CD4-positive, alpha-beta T cell treated with Interleukin-12 subunit alpha and Interleukin-12 subunit beta, for 1 hour (primary cell): ENCODE measurements around the gene CHDH.

Experiments
- DNase-seq: peaks from one replicate; pipeline ENCODE4 v3.0.0-alpha.2; 2020

The CHDH gene

GRCh38 chr3:53806182-53807116, 39.8 kb downstream of the CHDH start:
- DNase-seq: no peak

DNA sequence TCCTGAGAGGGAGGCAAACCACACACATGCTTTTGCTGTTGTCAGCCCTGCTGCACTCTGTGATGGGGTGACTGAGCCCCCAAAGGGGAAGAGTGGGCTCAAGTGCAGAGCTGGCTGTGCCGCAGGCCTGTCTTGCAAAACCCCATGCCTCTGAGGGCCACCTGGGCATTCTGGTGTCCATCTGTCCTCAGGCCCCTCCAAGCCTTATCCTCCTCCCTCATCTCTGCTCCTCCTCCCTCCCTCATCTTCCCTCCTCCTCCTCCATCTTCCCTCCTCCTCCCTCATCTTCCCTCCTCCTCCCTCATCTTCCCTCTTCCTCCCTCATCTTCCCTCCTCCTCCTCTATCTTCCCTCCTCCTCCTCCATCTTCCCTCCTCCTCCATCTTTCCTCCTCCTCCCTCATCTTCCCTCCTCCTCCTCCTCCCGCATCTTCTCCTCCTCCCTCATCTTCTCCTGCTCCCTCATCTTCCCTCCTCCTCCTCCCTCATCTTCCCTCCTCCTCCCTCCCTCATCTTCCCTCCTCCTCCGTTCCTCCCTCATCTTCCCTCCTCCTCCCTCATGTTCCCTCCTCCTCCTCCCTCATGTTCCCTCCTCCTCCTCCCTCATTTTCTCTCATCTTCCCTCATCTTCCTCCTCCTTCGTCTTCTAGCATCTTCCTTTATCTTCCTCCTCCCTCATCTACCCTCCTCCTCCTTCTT, 40.6 kb downstream of the CHDH start:
- DNase-seq: no peak

DNA sequence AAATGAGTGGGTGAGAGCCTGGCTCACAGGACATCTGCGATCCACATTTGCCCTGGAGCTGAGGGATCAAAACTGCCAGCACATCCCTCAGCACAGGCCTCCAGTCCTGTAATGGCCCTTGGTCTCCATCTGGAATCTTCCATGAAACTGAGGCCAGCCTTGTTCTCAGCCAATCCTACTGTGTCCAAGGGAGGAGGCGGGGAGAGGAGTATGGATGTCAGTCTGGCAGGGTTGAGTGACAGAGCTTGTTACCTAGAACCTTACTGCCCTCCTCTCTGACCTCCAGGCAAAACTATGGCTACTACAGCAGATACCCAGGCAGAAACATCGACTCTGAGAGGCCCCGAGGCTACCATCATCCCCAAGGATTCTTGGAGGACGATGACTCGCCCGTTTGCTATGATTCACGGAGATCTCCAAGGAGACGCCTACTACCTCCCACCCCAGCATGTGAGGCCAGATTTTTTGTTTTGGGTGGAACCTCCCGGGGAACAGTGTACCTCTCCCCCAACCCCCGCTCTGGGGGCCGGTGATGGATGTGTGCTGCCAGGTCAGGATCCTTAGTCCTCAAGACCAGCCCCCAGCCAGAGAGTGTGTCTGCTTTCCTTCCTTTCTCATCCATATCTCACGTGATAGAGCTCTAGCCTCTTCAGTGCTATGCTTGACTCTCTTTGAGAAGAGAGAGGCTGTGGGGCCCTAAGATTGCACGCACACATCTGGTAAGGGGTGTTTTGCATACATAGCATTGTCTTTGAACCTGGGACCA, 41.3 kb downstream of the CHDH start:
- no peak for DNase-seq

- DNase-seq: no peak
Observed at GRCh38 chr3:53803816-53804695, 42.2 kb downstream of the CHDH start.

- no peak for DNase-seq
Observed at GRCh38 chr3:53803124-53803815, 42.9 kb downstream of the CHDH start.

- no peak for DNase-seq
Observed at GRCh38 chr3:53802256-53802880, 43.9 kb downstream of the CHDH start.

GRCh38 chr3:53801319-53801718, 44.9 kb downstream of the CHDH start:
- no peak for DNase-seq

- no peak for DNase-seq
Observed at GRCh38 chr3:53800041-53800906, 45.9 kb downstream of the CHDH start.

DNA sequence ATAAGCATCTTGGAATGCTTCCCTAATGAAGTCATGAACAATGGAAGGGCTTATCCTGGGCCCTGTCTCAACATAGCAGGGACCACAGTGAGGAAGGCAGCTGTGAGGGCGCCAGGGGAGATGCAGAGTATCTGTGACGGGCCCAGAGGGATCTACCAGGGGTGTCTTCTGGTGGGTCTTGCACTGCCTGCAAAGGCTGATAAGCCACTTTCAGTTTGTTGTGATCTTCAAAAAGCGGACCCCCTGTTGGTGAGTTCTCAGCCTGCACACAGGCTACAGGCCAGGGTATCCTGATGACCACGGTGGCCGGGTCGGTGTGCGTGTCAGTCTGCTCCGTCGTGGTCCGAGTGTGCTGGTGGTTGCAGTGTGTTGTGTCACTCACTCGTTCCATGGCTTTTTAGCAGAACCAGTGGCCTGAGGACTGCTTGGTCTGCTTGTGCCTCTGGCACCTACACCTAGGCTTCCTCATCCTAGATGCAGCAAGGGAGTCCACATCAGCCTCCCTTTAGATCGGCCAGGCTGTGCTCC, 46.8 kb downstream of the CHDH start:
- no peak for DNase-seq

DNA sequence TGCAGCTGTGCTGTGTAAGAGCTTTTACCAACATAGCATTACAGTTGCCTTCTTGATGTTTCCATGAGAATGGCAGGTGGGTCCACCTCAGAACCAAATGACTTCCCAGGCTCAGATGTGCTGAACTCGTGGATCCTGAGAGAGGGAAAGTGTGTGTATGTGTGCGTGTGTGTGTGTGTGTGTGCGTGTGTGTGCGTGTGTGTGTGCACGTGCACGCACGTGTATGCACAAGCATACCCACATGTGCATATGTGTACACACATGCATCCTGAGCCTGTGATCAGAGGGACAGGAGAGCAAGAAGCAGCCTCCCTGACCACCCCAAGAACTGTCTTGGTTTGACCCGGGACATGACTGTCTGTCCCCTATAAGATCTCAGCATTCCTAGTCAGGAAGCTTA, 48.1 kb downstream of the CHDH start:
- DNase-seq: no peak

DNA sequence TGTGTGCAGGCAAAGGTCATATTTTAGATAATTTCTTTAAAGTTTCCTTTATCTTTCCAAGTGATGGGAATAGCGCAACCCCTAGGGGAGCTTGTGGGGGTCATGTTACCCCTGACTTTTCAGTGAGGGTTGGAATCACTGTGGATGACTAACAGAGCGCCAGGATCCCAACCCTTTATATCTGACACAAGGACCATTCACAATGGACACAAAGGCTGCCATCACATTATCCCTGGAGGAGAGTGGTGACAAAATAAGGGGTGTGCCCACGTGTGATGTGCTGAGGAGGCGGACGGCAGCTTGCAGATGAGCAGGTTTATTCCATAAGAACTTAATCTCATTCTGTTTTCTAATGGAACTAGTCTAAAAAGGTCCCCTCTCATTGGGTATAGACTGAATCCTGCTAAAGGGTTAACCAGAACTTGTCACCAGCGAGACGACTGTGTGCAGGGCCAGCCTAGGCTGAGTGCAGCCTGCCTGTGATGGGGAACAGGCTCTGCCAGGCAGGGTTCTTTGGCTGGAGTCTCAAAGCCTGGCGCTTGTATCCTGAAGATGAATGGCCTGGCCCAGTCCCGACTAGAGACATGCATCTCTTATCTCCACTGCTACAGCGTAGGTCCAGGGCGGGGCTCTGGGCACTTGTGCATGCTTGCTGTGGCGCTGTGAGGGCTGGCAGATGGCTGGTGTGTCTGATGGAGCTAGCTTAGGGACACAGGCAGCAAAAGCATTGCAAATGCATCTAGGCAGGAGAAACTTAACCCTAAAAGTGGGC, 50.2 kb downstream of the CHDH start:
- DNase-seq: no peak

DNA sequence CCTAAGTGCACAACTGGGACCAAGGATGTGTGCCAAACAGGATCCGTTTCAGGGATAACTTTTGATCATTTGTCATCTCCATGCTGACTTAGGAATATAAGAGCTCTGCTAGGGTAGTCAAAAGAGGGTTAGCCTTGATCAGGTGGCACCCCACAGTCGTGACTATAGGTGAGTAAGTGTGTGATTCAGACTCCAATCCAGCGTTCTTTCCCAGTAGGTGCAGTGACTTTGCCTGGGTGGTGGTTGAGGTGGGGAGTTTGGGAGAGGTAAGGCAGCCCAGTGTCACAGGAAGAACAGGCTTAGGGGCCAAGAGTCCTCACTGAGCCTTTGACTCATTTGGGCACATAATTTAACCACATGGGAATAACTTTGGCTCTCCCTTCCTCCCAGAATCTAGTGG, 51.0 kb downstream of the CHDH start:
- DNase-seq: no peak

GRCh38 chr3:53794597-53794996, 51.6 kb downstream of the CHDH start:
- DNase-seq: no peak

DNA sequence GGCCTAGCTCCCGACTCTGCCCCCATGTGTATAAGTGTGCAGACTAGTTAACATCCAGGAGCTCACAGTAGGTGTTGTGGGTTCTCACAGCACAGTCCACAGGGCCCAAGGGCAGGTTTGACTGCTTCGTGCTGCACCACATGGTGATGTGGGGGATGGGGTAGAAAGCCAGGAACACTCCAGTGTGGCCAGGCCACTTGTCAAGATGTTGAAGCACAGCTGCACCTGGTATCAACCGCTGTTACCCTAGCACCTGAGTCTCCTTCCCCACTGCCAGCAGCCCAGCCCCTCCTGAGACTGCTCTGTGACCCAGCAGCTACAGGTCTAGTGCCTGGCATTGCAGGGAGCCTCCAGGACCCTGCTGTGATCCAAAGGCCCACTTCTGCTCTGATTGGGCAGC, 53.4 kb downstream of the CHDH start:
- no peak for DNase-seq

GRCh38 chr3:53791317-53791716, 54.9 kb downstream of the CHDH start:
- no peak for DNase-seq

DNA sequence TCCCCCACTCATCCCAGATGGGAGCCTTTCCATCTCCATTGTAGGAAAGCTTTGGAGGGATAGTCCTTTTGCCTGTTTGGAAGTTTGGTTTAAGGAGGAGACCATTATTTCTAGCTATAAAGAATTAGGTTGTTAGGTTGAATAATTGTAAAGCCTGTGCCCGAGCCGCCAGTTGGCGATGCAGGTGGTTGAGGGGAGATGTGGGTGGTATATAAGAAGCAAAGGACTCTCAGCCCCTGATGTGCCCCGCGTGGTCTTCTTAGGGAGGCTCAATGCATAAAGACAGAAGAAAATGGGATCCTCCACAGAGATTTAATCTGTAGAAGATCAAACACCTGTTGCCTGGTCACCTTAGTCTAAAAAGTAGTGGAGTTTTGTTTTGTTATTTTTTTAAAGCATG, 55.7 kb downstream of the CHDH start:
- DNase-seq: no peak

DNA sequence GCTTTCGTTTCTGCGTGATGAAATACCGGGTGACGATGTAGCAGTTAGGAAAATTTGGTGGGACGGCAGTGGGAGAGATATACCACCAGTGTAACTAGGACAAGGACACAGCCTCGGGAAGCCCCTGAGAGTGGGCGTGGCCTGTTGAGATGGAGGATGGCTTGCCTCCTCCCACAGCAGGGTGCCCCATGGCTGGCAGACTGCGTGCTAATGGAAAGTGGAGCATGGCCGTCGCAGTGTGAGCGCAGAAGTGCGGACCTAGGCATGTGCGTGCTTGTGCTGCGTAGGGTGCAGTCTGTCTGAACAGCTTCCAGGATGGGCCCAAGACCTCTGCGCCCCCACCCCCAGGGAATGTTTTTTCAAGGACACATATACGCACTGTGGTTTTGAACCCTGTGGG, 56.8 kb downstream of the CHDH start:
- DNase-seq: no peak

DNA sequence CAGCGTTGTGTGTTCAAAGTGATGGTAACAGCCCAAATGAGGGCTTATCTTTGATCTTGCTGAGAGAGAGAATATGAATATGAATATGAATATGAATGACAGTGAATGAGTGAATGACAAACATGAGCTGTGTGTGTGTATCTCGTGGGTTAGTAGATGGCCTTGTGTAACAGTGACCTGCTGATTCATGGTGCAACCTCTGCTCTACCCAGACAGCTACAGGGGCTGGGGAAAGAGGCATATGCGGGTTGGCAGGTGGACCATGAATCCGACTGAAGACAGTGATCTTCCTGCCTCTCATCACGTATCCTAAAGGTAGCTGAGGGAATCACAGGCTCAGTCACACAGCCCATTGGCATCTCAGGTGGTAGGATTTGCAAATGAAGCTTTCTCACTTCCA, 58.2 kb downstream of the CHDH start:
- no peak for DNase-seq

DNA sequence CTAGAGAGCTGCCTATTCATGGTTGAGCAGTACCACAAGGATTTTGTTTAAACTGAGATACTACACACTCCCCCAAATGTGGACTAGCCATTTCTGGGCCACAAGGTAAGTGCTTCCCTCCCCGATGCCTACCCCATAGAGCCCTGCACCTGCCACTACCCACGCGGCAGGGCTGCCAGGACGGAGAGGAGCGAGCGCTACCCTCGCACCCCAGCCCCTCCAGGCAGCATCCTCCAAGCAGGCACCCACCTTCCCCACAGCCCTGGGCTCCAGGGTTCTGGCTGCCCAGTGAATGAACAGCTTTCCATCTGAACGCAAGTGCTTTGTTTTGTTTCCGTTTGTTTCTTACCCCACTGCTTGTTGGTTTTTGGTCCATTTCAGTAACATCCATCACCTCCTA, 59.2 kb downstream of the CHDH start:
- DNase-seq: no peak
